HepG2 (cell line): ENCODE results near the gene LIFR. TPM values are rescaled to one million over a fixed set of nuclear protein-coding genes. Genes with fewer than 3 reads are reported as not detected.

Experiments
- ATAC-seq: fragments of 200-7000 bp; cut with Tn5 transposase; 3 replicates; pipeline ENCODE4 v1.9.1; 2020; ENCODE audit warnings: mild to moderate bottlenecking, moderate library complexity
- BruUV-seq: library from RNA; stranded (reverse); fragments of 400-500 nt; replicated peaks from 2 replicates; lab custom pipeline; 2021; lab: Mats Ljungman, UMichigan
- CTCF ChIA-PET: fragments of 300-600 bp; formaldehyde crosslinking; extraction: SDS; loops from one replicate; lab custom pipeline; 2021; ENCODE audit warnings: low total read pairs, inconsistent platforms, low intra/inter-chr PET ratio; lab: Yijun Ruan, JAX
- POLR2A ChIA-PET: fragments of 350-600 bp; sonication (Branson Sonifier 250); formaldehyde crosslinking; loops from one replicate; lab custom pipeline; 2020; ENCODE audit warnings: antibody characterized with exemption, inconsistent platforms; lab: Yijun Ruan, JAX
- DNase-seq: peaks from one replicate; pipeline ENCODE4 v3.0.0-alpha.2; 2015; ENCODE audit warnings: low spot score
- FAIRE-seq: peaks from 3 replicates; lab custom pipeline; 2011; peaks lifted over from hg19 to GRCh38; lab: Jason Lieb, UNC
- H2AFZ ChIP-seq: one replicate; pipeline ENCODE4 v1.6.1; 2011; ENCODE audit warnings: low read length, inconsistent platforms
- H3K27ac ChIP-seq: fragments of 300-600 bp; 3 replicates; pipeline ENCODE4 v1.8.0; 2011; ENCODE audit warnings: mixed run types, mild to moderate bottlenecking, mixed read lengths, low read length, inconsistent platforms; ENCODE audit not compliant: insufficient read depth; ENCODE audit errors: extremely low read length
- H3K27me3 ChIP-seq, 2 experiments: fragments of 200-600 bp in 1 of 2; 2 replicates in 1 of 2; 3 replicates in 1 of 2; pipeline versions ENCODE4 v1.6.0 to v1.8.0; 2011; ENCODE audit warnings: low read length in 2 of 2, mild to moderate bottlenecking in 2 of 2, moderate library complexity in 2 of 2, inconsistent platforms in 1 of 2; ENCODE audit not compliant: insufficient read depth in 2 of 2, control insufficient read depth in 1 of 2
- H3K36me3 ChIP-seq, 2 experiments: fragments of 200-600 bp in 1 of 2; replicated peaks in 1 of 2; 2 replicates in 1 of 2; 3 replicates in 1 of 2; pipeline versions ENCODE4 v1.5.1 to v1.8.0; 2011; ENCODE audit warnings: low read length in 2 of 2, inconsistent platforms in 1 of 2; ENCODE audit not compliant: insufficient read depth in 2 of 2, control insufficient read depth in 1 of 2
- H3K4me1 ChIP-seq: 2 replicates; pipeline ENCODE4 v1.5.1; 2012; ENCODE audit warnings: low read length, inconsistent platforms; ENCODE audit not compliant: insufficient read depth
- H3K4me2 ChIP-seq: 2 replicates; pipeline ENCODE4 v1.6.0; 2011; ENCODE audit warnings: low read depth, low read length, inconsistent platforms
- H3K4me3 ChIP-seq, 3 experiments: fragments of 200-600 bp in 1 of 3; sonication (generic), shearing (Covaris generic) in 1 of 3; replicated peaks in 1 of 3; 2 replicates each; pipeline ENCODE4 v1.5.1; 2011 to 2016; ENCODE audit warnings: low read length in 3 of 3, inconsistent platforms in 2 of 3, low read depth in 2 of 3, mild to moderate bottlenecking in 2 of 3, control low read depth in 1 of 3, mixed read lengths in 1 of 3; ENCODE audit not compliant: insufficient read depth in 1 of 3
- H3K79me2 ChIP-seq: one replicate; pipeline ENCODE4 v1.6.1; 2011; ENCODE audit warnings: low read length, inconsistent platforms; ENCODE audit not compliant: insufficient read depth
- H3K9ac ChIP-seq: 2 replicates; pipeline ENCODE4 v1.6.0; 2011; ENCODE audit warnings: mild to moderate bottlenecking, low read depth, low read length, inconsistent platforms; ENCODE audit not compliant: insufficient read depth
- H3K9me3 ChIP-seq: 2 replicates; pipeline ENCODE4 v1.5.1; 2012; ENCODE audit warnings: mild to moderate bottlenecking, low read length
- H4K20me1 ChIP-seq: 2 replicates; pipeline ENCODE4 v1.6.0; 2011; ENCODE audit warnings: inconsistent platforms, mild to moderate bottlenecking, low read length, moderate library complexity; ENCODE audit not compliant: insufficient read depth
- ARNT2 ChIP-seq: sonication (generic); formaldehyde crosslinking; IDR thresholded peaks from 2 replicates; pipeline ENCODE4 v1.8.0; 2022; ENCODE audit warnings: mild to moderate bottlenecking, low read depth, missing genetic modification reagents, moderate library complexity
- ATRX ChIP-seq: sonication (generic); formaldehyde crosslinking; IDR thresholded peaks from 2 replicates; pipeline ENCODE4 v1.4.0; 2020; ENCODE audit warnings: missing genetic modification reagents, borderline replicate concordance
- HDAC2 ChIP-seq: sonication (generic); formaldehyde crosslinking; IDR thresholded peaks from 2 replicates; pipeline ENCODE4 v1.4.0; 2020; ENCODE audit warnings: missing genetic modification reagents
- HNRNPL ChIP-seq: fragments of 200-400 bp; formaldehyde crosslinking; IDR thresholded peaks from 2 replicates; pipeline ENCODE4 v1.6.1; 2017; ENCODE audit warnings: mild to moderate bottlenecking, low read depth, low read length
- KLF6 ChIP-seq: IDR thresholded peaks from 2 replicates; pipeline ENCODE4 v1.8.0; 2016; ENCODE audit warnings: missing biosample characterization, missing genetic modification reagents
- MAX ChIP-seq: IDR thresholded peaks from 2 replicates; pipeline ENCODE4 v1.6.1; 2012; ENCODE audit warnings: inconsistent platforms
- SETDB1 ChIP-seq: sonication (generic); formaldehyde crosslinking; IDR thresholded peaks from 2 replicates; pipeline ENCODE4 v1.5.1; 2020; ENCODE audit warnings: missing genetic modification reagents, mild to moderate bottlenecking, borderline replicate concordance
- TRAFD1 ChIP-seq: sonication (generic); formaldehyde crosslinking; IDR thresholded peaks from 2 replicates; pipeline ENCODE4 v1.5.1; 2020; ENCODE audit warnings: missing genetic modification reagents, mild to moderate bottlenecking, borderline replicate concordance
- ZMAT5 ChIP-seq: sonication (generic); formaldehyde crosslinking; IDR thresholded peaks from 2 replicates; pipeline ENCODE4 v1.5.0; 2020; ENCODE audit warnings: mild to moderate bottlenecking, low read depth, missing genetic modification reagents, borderline replicate concordance
- ZNF234 ChIP-seq: sonication (generic); formaldehyde crosslinking; conservative IDR thresholded peaks from 2 replicates; pipeline ENCODE4 v1.5.1; 2020; ENCODE audit warnings: mild to moderate bottlenecking, missing genetic modification reagents
- ZNF383 ChIP-seq: sonication (generic); formaldehyde crosslinking; IDR thresholded peaks from 2 replicates; pipeline ENCODE4 v1.4.0; 2020; ENCODE audit warnings: missing genetic modification reagents, mild to moderate bottlenecking, borderline replicate concordance
- ZNF580 ChIP-seq: IDR thresholded peaks from 2 replicates; pipeline ENCODE4 v1.6.1; 2016; ENCODE audit warnings: low read depth, borderline replicate concordance
- ZNF597 ChIP-seq: sonication (generic); formaldehyde crosslinking; IDR thresholded peaks from 2 replicates; pipeline ENCODE4 v1.5.0; 2020; ENCODE audit warnings: missing genetic modification reagents
- ZNF674 ChIP-seq: sonication (generic); formaldehyde crosslinking; IDR thresholded peaks from 2 replicates; pipeline ENCODE4 v1.5.0; 2020; ENCODE audit warnings: low read depth, mild to moderate bottlenecking, missing genetic modification reagents
- ZNF790 ChIP-seq: sonication (generic); formaldehyde crosslinking; IDR thresholded peaks from 2 replicates; pipeline ENCODE4 v1.8.0; 2022; ENCODE audit warnings: missing genetic modification reagents, mild to moderate bottlenecking, borderline replicate concordance
- WGBS: methylation state at CpG from one replicate; pipeline ENCODE4 v1.1.6; 2017; ENCODE audit warnings: low lambda C conversion rate; 5-methylcytosine and 5-hydroxymethylcytosine counted together
- in situ Hi-C: cut with HindIII; loops from 2 replicates; pipeline ENCODE4 v1.10.0; 2017; ENCODE audit warnings: low pct_unique_long_range_greater_than_20kb; ENCODE audit not compliant: extremely low pct_ligation_motif_present
- intact Hi-C: fragments of 100-400 bp; cut with micrococcal nuclease; formaldehyde crosslinking; loops from one replicate; pipeline ENCODE4 v1.10.0; 2022; ENCODE audit not compliant: unreplicated experiment
- polyA plus RNA-seq, 8 experiments: library from polyadenylated mRNA; depleted of rRNA in 3 of 8; stranded (reverse) in 7 of 8; unstranded in 1 of 8; fragments of >200 nt; fragmentation: Illumina TruSeq in 4 of 8; extraction: Trizol in 4 of 8; gene quantifications; 2 replicates each; pipeline versions ENCODE4 v1.2.1 to v1.2.3, GENCODE V29; 2011 to 2016; ENCODE audit warnings: low read depth in 4 of 8, missing spikeins in 1 of 8, mixed read lengths in 1 of 8; ENCODE audit not compliant: insufficient read depth in 1 of 8
- total RNA-seq, 5 experiments: library from RNA; depleted of rRNA; stranded (reverse); fragments of >200 nt; fragmentation: Illumina TruSeq; extraction: Trizol; gene quantifications; 2 replicates each; pipeline ENCODE4 v1.2.3, GENCODE V29; 2016; ENCODE audit warnings: low read depth in 1 of 5
- TF ChIP-seq, protein P1 (sequence below): sonication (generic); formaldehyde crosslinking; IDR thresholded peaks from 2 replicates; pipeline ENCODE4 v1.5.1; 2020; ENCODE audit warnings: missing genetic modification reagents, mild to moderate bottlenecking, borderline replicate concordance
- TF ChIP-seq, protein P2 (sequence below): sonication (generic); formaldehyde crosslinking; IDR thresholded peaks from 2 replicates; pipeline ENCODE4 v1.5.0; 2020; ENCODE audit warnings: mild to moderate bottlenecking, missing genetic modification reagents

Gene LIFR
- total and polyA plus RNA-seq, 2 of the 13 experiments (the other 11 are each of a cell fraction or from before 2014, with no cell fraction given): 6.3 to 25.2 TPM

DNA sequence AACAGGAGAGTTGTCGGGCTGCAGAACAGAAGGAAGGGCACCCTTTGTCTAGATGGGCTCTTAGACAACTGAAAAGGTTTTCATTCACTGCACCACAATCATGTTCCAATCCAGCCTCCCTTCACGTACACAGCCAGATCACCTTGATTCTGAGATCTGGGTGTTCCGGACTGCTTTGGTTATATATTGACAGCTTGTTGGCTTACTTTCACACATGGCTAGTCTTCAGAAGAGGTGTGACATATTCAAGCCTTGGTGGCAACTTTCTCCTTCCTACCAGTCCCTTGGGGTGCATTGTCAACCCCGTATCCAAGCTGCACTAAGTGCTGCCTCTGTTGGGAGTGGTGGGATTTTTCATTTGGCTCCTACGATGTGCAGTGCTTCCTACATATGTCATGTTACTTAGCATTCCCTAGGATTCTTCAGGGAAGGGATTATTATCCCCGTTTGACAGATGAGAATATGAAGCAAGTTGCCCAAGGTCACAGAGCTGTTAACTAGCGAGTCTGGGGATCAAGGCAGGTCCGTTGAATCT lies 100.6 kb downstream of the LIFR start (continued):
- no peak for TF ChIP-seq HDAC2 (CRISPR knock-in tag)
- TF ChIP-seq ZNF383 (CRISPR knock-in tag): no peak
- no peak for TF ChIP-seq ATRX (CRISPR knock-in tag)
- no peak for TF ChIP-seq ZNF790 (CRISPR knock-in tag)
- no peak for TF ChIP-seq ZNF597 (CRISPR knock-in tag)
- no peak for TF ChIP-seq ARNT2 (CRISPR knock-in tag)
- TF ChIP-seq, protein P1, sequence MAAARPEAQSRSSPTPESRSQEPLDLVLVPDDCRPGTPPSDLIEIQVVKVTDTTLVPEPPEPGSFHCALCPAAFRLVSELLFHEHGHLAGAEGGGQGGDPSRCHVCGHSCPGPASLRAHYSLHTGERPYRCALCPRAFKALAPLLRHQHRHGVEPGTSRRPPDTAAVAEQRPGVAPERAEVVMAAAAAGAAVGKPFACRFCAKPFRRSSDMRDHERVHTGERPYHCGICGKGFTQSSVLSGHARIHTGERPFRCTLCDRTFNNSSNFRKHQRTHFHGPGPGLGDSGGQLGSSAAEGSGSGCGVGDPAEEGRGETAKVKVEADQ: no peak
- no peak for TF ChIP-seq ZNF674 (CRISPR knock-in tag)
- no peak for TF ChIP-seq KLF6 (CRISPR knock-in tag)

DNA sequence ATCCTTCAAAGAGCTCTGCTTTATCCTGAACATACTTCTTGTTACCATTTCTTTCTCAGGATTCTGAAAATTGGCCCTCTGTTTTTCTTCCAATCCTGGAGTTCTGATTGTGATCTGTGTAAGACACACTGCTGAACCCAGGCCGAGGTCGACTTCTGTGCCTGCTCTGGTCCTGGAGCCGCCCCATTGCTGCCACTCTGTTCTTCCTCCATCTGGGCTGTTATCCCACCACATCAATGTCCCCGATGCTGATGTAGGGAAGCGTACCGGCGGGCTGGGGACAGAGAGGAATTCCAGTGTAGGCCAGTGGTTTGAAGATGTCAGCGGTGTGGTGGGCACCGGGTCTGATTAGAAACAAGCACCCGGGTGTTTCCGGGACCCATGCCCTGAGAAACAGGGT lies 102.5 kb downstream of the LIFR start:
- POLR2A ChIA-PET: no interaction called here
- Histone ChIP-seq H3K79me2 (no peaks in the 10 kb centered on the region), H3K4me3 (no peak overlapping the region), H3K9ac (no peak overlapping the region), H2AFZ (no peak overlapping the region), H3K4me1 (no peaks in the 10 kb centered on the region), H4K20me1 (no peaks in the 10 kb centered on the region), H3K27me3 (peaks cover 2 to 43% of the 10 kb centered on the region in 2 experiments; a peak in 4 of 5 replicates), H3K36me3 (no peaks in the 10 kb centered on the region), H3K27ac (no peak overlapping the region), H3K9me3 (no peaks in the 10 kb centered on the region), H3K4me2 (no peak overlapping the region)
- WGBS: 58% methylated on average over 11 of the region's 11 CpGs
- FAIRE-seq (no peak), DNase-seq (no peak), ATAC-seq (no peak)
- CTCF ChIA-PET: no interaction called here
- BruUV-seq: no TSS peak
- in situ Hi-C loops (no loop called here), intact Hi-C loops (no loop called here)
- TF ChIP-seq ZNF580: no peak
- no peak for TF ChIP-seq ZMAT5 (CRISPR knock-in tag)
- TF ChIP-seq SETDB1 (CRISPR knock-in tag): no peak
- TF ChIP-seq, protein P2, sequence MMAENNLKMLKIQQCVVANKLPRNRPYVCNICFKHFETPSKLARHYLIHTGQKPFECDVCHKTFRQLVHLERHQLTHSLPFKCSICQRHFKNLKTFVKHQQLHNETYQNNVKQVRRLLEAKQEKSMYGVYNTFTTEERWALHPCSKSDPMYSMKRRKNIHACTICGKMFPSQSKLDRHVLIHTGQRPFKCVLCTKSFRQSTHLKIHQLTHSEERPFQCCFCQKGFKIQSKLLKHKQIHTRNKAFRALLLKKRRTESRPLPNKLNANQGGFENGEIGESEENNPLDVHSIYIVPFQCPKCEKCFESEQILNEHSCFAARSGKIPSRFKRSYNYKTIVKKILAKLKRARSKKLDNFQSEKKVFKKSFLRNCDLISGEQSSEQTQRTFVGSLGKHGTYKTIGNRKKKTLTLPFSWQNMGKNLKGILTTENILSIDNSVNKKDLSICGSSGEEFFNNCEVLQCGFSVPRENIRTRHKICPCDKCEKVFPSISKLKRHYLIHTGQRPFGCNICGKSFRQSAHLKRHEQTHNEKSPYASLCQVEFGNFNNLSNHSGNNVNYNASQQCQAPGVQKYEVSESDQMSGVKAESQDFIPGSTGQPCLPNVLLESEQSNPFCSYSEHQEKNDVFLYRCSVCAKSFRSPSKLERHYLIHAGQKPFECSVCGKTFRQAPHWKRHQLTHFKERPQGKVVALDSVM (CRISPR knock-in tag): no peak
- no peak for TF ChIP-seq MAX
- no peak for TF ChIP-seq HNRNPL
- TF ChIP-seq TRAFD1 (CRISPR knock-in tag): no peak
- TF ChIP-seq ZNF234 (CRISPR knock-in tag): no peak
